SJCRH30 (cell line): Measurements from ENCODE around the gene AXIN2. TPM values are rescaled to one million over a fixed set of nuclear protein-coding genes. Genes with fewer than 3 reads are reported as not detected.

ENCODE experiments used
- DNase-seq, 2 experiments: peaks; one replicate each; pipeline ENCODE4 v3.0.0-alpha.2; 2015 to 2020
- H3K27ac ChIP-seq: fragments of 250-450 bp; sonication (Bioruptor Pico); 2 replicates; pipeline ENCODE4 v1.5.1; 2020; ENCODE audit warnings: mild to moderate bottlenecking, moderate library complexity
- H3K27me3 ChIP-seq: fragments of 250-450 bp; sonication (Bioruptor Pico); 2 replicates; pipeline ENCODE4 v1.5.1; 2020; ENCODE audit warnings: mild to moderate bottlenecking, moderate library complexity
- H3K36me3 ChIP-seq: fragments of 250-450 bp; sonication (Bioruptor Pico); 2 replicates; pipeline ENCODE4 v1.5.1; 2020; ENCODE audit warnings: mild to moderate bottlenecking, moderate library complexity
- H3K4me1 ChIP-seq: fragments of 250-450 bp; sonication (Bioruptor Pico); 2 replicates; pipeline ENCODE4 v1.5.1; 2020; ENCODE audit warnings: mild to moderate bottlenecking, moderate library complexity
- H3K4me3 ChIP-seq: fragments of 250-450 bp; sonication (Bioruptor Pico); 2 replicates; pipeline ENCODE4 v1.5.1; 2020; ENCODE audit warnings: mild to moderate bottlenecking, moderate library complexity
- H3K9me3 ChIP-seq: fragments of 250-450 bp; sonication (Bioruptor Pico); replicated peaks from 2 replicates; pipeline ENCODE4 v1.5.1; 2020; ENCODE audit warnings: mild to moderate bottlenecking, moderate library complexity
- total RNA-seq: library from RNA; depleted of rRNA; stranded (reverse); fragments of >200 nt; shearing (Covaris generic); gene quantifications from 2 replicates; pipeline ENCODE4 v1.2.3, GENCODE V29; 2014

AXIN2 gene
- total RNA-seq, 1 experiment from 2014 or later, result 8.5 TPM

- DNase-seq, result no peak
- Histone ChIP-seq H3K36me3 (peaks cover 7% of the 10 kb centered on the region; the same call in 1 of the 2 replicates), H3K4me1 (no peaks in the 10 kb centered on the region), H3K27me3 (no peaks in the 10 kb centered on the region), H3K4me3 (no peak overlapping the region), H3K27ac (no peak overlapping the region), H3K9me3 (no peaks in the 10 kb centered on the region)
Measured at GRCh38 chr17:65553009-65553645, 8.3 kb downstream of the AXIN2 start.

- no peaks in the 10 kb centered on the region for H3K9me3 ChIP-seq
- peaks cover 12% of the 10 kb centered on the region; the same call in 1 of the 2 replicates for H3K36me3 ChIP-seq
- no peaks in the 10 kb centered on the region for H3K27me3 ChIP-seq
- H3K4me1 ChIP-seq, result no peaks in the 10 kb centered on the region
- no peak for DNase-seq
- H3K27ac ChIP-seq, result no peak overlapping the region
- H3K4me3 ChIP-seq, result no peak overlapping the region
Measured at GRCh38 chr17:65552214-65552613, 9.2 kb downstream of the AXIN2 start.

GRCh38 chr17:65551267-65552040, 10.0 kb downstream of the AXIN2 start:
- DNase-seq, result no peak
- Histone ChIP-seq H3K36me3 (peaks cover 12% of the 10 kb centered on the region; the same call in 1 of the 2 replicates), H3K4me3 (no peak overlapping the region), H3K4me1 (no peaks in the 10 kb centered on the region), H3K27ac (no peak overlapping the region), H3K27me3 (no peaks in the 10 kb centered on the region), H3K9me3 (no peaks in the 10 kb centered on the region)

GRCh38 chr17:65550758-65551157, 10.7 kb downstream of the AXIN2 start:
- Histone ChIP-seq H3K4me3 (no peak overlapping the region), H3K4me1 (no peaks in the 10 kb centered on the region), H3K27ac (no peak overlapping the region), H3K27me3 (no peaks in the 10 kb centered on the region), H3K9me3 (no peaks in the 10 kb centered on the region), H3K36me3 (peaks cover 12% of the 10 kb centered on the region; the same call in 1 of the 2 replicates)
- no peak for DNase-seq

DNA sequence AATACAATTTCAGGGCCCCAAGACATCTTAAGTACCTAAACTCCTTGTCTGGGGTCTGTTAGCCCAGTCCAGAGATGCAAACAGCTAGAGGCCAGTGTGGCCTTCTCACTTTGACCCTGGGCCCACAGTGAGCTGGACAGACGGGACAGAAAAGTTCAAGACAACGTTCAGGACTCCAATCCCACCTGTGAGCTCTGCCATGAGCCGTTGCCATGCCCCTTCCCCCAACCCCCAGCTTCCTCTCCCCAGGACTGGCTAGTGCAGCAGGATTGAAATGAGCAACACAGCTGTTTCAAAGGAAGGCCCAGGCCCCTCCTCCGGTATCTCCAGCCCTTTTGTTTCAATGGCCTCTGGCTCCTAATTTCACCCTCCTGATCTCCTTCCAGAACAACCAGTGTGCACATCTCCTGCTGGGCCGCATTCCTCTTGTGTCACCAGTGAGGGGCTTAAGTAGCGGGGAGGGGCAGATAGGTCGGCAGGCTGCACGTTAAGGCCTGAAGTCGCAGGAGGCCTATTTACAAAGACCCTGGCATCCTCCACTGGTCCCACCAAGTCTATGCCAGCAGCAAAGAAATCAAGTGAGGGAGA, 11.3 kb downstream of the AXIN2 start:
- Histone ChIP-seq H3K4me1 (no peaks in the 10 kb centered on the region), H3K36me3 (peaks cover 12% of the 10 kb centered on the region; the same call in 1 of the 2 replicates), H3K27me3 (no peaks in the 10 kb centered on the region), H3K9me3 (no peaks in the 10 kb centered on the region), H3K27ac (no peak overlapping the region), H3K4me3 (no peak overlapping the region)
- no peak for DNase-seq

DNA sequence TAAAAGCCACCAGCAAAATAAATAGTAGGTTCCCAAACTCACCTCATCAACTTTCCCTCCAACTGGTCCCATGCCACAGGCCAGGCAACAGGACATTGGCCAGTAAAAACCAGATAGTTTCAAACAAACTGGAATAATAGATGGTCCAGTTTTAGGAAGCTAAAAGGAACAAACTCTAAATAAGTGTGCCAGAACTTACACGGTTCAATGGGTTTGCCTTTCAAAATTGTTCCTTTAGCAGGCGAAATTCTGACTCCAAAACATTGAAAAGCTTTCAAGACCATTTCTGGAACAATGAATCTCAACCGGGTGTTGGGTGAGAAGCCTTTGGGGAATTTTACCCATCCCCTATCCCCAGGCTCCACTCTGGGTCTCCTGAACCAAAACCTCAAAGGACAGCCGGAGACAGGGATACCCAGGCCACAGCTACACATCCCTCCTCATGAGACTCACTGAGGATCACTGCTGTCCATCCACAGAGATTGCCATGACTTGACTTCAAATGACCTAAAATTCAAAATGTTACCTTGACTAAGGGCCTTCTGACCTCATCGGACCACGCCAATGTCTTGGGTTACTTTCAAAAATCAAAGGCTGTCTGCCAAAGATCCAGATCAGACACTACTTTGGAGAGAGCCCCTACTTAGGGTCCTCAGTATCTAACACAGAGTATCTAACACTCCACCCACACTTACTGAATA, 13.0 kb downstream of the AXIN2 start:
- no peaks in the 10 kb centered on the region for H3K27me3 ChIP-seq
- H3K36me3 ChIP-seq, result peaks cover 12% of the 10 kb centered on the region; the same call in 1 of the 2 replicates
- H3K4me1 ChIP-seq, result no peaks in the 10 kb centered on the region
- DNase-seq, result no peak
- no peaks in the 10 kb centered on the region for H3K9me3 ChIP-seq
- H3K4me3 ChIP-seq, result no peak overlapping the region
- H3K27ac ChIP-seq, result no peak overlapping the region

DNA sequence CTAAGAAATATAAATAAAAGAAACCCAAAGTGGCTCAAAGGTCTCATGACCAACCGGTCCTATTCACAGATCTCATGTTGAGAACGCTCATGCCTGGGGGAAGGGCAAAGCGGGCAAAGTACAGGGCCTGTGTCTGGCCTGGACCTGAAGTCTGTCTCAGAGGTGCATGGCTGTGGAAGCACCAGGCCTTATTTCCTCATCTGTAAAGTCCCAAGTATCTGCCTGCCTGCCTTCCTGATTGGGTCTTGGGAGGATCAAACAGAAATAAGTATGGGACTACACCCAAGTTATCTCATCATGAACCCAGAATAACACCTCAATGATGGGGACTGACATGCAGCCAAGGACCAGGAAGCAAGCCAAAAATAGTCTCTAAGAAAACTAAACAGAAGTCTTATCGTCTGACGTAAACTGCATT, 14.2 kb downstream of the AXIN2 start:
- Histone ChIP-seq H3K4me3 (no peak overlapping the region), H3K27me3 (no peaks in the 10 kb centered on the region), H3K36me3 (peaks cover 12% of the 10 kb centered on the region; the same call in 1 of the 2 replicates), H3K4me1 (no peaks in the 10 kb centered on the region), H3K27ac (no peak overlapping the region), H3K9me3 (no peaks in the 10 kb centered on the region)
- DNase-seq, result no peak

DNA sequence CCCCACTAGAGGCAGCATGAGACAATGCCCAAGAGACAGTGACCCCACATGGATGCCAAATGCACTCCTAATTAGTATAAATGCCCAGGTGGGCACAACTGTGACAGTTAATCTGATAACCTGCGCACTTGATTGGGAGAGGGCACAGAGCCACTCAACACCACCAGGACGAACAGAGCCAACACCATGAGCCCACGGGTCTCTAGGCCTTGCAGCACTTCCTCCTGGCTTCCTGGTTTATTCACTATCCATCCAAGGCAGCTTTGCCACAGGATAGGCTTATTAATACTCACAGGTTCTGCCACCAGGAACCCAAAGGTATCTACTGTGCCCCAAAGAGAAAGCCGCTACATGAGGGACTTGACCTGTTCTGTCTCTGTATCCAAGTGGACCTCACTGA, 14.9 kb downstream of the AXIN2 start:
- H3K9me3 ChIP-seq, result no peaks in the 10 kb centered on the region
- no peak overlapping the region for H3K27ac ChIP-seq
- no peak overlapping the region for H3K4me3 ChIP-seq
- H3K27me3 ChIP-seq, result no peaks in the 10 kb centered on the region
- H3K36me3 ChIP-seq, result peaks cover 12% of the 10 kb centered on the region; the same call in 1 of the 2 replicates
- no peak for DNase-seq
- no peaks in the 10 kb centered on the region for H3K4me1 ChIP-seq

DNA sequence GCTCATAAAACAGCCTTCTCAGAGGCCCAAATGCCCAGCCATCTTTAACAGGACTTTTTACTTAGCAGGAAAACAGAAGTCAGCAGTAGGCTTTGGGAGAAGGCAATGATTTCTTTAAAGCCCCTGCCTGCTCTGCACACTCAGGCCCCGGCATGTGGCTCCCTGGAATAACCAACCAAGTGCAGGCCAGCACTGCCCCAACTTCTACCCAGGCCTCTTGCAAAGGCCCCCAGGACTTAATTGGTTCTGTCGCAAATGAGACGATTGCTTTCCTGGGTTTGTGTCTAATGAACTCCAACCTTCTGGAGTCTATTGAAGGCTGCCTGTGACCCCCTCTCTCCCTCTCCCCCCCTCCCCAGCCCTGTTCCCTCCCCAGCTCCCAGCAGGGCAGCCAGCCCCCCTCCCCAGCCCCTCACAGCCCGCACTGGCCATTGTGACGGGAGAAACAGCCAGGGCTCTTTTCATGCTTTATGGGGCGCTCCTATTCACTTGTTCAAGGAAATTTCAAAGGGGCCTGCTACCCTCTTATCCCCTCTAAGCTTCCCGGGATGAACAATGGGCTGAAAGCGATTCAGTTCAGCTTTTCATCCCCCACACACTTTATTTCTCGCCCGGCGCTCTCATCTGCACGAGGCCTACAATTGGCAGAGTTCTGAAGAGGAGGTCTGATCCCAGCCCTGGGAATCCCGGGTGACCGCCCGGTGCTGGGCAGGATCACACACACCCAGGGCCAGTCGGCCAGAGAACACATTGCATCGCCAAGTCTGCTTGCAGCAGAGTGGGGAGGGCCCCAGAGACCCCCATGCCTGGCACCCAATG, 15.5 kb downstream of the AXIN2 start:
- H3K27ac ChIP-seq, result no peak overlapping the region
- DNase-seq, result no peak
- H3K4me3 ChIP-seq, result no peak overlapping the region
- peaks cover 15% of the 10 kb centered on the region for H3K36me3 ChIP-seq
- H3K27me3 ChIP-seq, result no peaks in the 10 kb centered on the region
- H3K9me3 ChIP-seq, result no peaks in the 10 kb centered on the region
- no peaks in the 10 kb centered on the region for H3K4me1 ChIP-seq

DNA sequence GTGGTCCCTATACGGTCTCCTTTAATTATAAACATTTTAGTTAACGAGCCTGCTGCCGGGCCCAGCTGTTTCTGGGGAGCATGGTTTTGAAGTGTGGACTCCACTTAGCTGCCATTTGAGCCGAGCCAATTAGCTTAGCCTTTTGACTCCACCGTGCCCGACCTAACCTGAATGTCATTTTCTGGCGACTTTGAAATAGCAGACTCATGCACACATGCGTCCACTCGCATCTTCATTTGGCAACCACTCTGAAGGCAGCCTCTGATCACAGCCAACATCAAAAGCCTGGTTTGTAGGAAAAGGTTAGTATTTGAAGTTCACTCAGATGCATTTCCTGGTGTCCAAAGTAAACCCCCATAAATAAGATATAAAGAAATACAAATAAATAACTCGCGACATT, 16.8 kb downstream of the AXIN2 start:
- Histone ChIP-seq H3K27ac (no peak overlapping the region), H3K4me1 (no peaks in the 10 kb centered on the region), H3K4me3 (no peak overlapping the region), H3K9me3 (no peaks in the 10 kb centered on the region), H3K27me3 (no peaks in the 10 kb centered on the region), H3K36me3 (peaks cover 22% of the 10 kb centered on the region)
- DNase-seq, result no peak

DNA sequence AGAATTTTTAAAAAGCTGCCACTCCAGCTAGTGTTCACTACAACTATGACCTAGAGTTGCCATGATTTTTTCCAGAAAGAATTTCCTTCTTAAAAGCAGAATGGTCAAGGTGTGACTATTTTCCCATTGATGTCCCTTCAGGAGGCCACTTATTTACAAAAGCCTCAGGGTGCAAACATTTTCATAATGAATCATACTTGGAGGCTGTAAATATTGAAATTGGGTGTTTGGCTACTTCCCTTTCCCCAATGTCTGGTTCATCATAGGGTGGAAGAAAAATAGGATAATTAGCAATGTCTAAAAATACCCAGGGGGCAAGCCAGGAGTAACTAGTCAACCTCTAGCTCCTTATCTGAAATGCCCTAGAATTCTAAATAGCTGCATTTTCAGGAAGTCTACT, 18.8 kb downstream of the AXIN2 start:
- no peak overlapping the region for H3K27ac ChIP-seq
- peaks cover 22% of the 10 kb centered on the region for H3K36me3 ChIP-seq
- no peaks in the 10 kb centered on the region for H3K4me1 ChIP-seq
- H3K27me3 ChIP-seq, result no peaks in the 10 kb centered on the region
- H3K4me3 ChIP-seq, result no peak overlapping the region
- no peaks in the 10 kb centered on the region for H3K9me3 ChIP-seq
- no peak for DNase-seq

DNA sequence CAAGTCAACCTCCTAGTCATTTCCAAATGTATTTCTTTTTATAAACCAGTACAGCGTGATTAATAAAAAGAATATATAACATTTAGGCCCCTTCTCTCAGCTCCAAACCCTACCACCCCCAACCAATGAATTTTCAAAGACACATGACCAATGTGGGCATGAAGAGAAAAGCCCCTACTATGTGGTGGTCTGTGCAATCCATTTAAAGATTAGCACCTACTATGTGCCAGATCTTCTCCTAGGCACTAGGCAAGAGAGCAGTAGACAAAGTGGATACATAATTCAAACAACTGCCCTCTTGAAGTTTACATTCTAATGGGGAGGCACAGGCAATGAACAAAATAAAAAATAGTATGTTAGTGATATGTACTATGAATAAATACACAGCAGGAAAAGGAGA, 19.4 kb downstream of the AXIN2 start:
- H3K27me3 ChIP-seq, result no peaks in the 10 kb centered on the region
- H3K36me3 ChIP-seq, result peaks cover 22% of the 10 kb centered on the region
- H3K9me3 ChIP-seq, result no peaks in the 10 kb centered on the region
- no peak overlapping the region for H3K27ac ChIP-seq
- H3K4me1 ChIP-seq, result no peaks in the 10 kb centered on the region
- DNase-seq, result no peak
- H3K4me3 ChIP-seq, result no peak overlapping the region

DNA sequence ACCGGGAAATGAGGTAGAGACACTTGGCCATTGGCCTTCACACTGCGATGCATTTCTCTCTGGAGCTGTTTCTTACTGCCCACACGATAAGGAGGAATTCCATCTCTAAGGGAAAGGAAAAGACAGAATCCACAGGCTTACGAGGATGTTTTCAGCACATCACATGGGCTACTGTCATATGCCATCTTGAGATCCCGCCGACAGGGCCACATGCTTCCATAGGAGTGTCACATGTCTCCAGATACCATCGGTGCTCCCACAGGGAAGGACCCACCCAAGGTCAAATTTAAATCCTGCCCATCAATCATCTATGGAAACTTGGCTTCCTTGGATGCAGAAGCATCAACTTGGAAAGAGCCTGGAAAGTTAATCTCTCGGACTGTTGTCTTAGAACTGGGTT, 20.0 kb downstream of the AXIN2 start:
- no peaks in the 10 kb centered on the region for H3K9me3 ChIP-seq
- H3K27ac ChIP-seq, result no peak overlapping the region
- H3K36me3 ChIP-seq, result peaks cover 26% of the 10 kb centered on the region

GRCh38 chr17:65539630-65540266, 21.7 kb downstream of the AXIN2 start:
- H3K36me3 ChIP-seq, result peaks cover 33% of the 10 kb centered on the region
- no peak for DNase-seq
- no peak overlapping the region for H3K27ac ChIP-seq
- no peaks in the 10 kb centered on the region for H3K9me3 ChIP-seq
- no peak overlapping the region for H3K4me3 ChIP-seq
- H3K4me1 ChIP-seq, result no peaks in the 10 kb centered on the region
- H3K27me3 ChIP-seq, result no peaks in the 10 kb centered on the region

More for the DNA sequence above, 20.0 kb downstream of the AXIN2 start:
- no peak for DNase-seq
- no peak overlapping the region for H3K4me3 ChIP-seq
- H3K27me3 ChIP-seq, result no peaks in the 10 kb centered on the region
- H3K4me1 ChIP-seq, result no peaks in the 10 kb centered on the region
